ENCODE data around the gene SELENOS. TPM values are rescaled to one million over a fixed set of nuclear protein-coding genes. Genes with fewer than 3 reads are reported as not detected.

SELENOS gene
- total RNA-seq, 1 donor from 2014 or later, result 47.7 TPM

GRCh38 chr15:101248274-101248673 is 29.0 kb downstream of the SELENOS start:
- no peak for DNase-seq (ENCODE audit: low read depth)
- no peak overlapping the region for H3K4me3 ChIP-seq (ENCODE audit: low read depth, low read length)
- no peak for TF ChIP-seq CTCF (conservative IDR thresholded peaks at IDR 0.05; ENCODE audit: low read depth, low read length)

GRCh38 chr15:101246824-101247745 is 30.2 kb downstream of the SELENOS start:
- TF ChIP-seq CTCF (conservative IDR thresholded peaks at IDR 0.05; ENCODE audit: low read depth, low read length), result no peak
- H3K4me3 ChIP-seq (ENCODE audit: low read depth, low read length), result no peak overlapping the region
- DNase-seq (ENCODE audit: low read depth), result no peak

GRCh38 chr15:101246391-101246790 is 30.9 kb downstream of the SELENOS start:
- no peak for DNase-seq (ENCODE audit: low read depth)
- no peak for TF ChIP-seq CTCF (conservative IDR thresholded peaks at IDR 0.05; ENCODE audit: low read depth, low read length)

GRCh38 chr15:101244889-101245668 is 32.2 kb downstream of the SELENOS start:
- DNase-seq (ENCODE audit: low read depth), result no peak
- no peak for TF ChIP-seq CTCF (conservative IDR thresholded peaks at IDR 0.05; ENCODE audit: low read depth, low read length)
- no peak overlapping the region for H3K4me3 ChIP-seq (ENCODE audit: low read depth, low read length)

More at GRCh38 chr15:101246391-101246790, 30.9 kb downstream of the SELENOS start:
- H3K4me3 ChIP-seq (ENCODE audit: low read depth, low read length), result no peak overlapping the region

GRCh38 chr15:101244036-101244781 is 33.1 kb downstream of the SELENOS start:
- TF ChIP-seq CTCF (conservative IDR thresholded peaks at IDR 0.05; ENCODE audit: low read depth, low read length), result no peak
- H3K4me3 ChIP-seq (ENCODE audit: low read depth, low read length), result no peak overlapping the region
- DNase-seq (ENCODE audit: low read depth), result no peak

GRCh38 chr15:101243420-101243819 is 33.9 kb downstream of the SELENOS start:
- DNase-seq (ENCODE audit: low read depth), result no peak
- no peak for TF ChIP-seq CTCF (conservative IDR thresholded peaks at IDR 0.05; ENCODE audit: low read depth, low read length)
- H3K4me3 ChIP-seq (ENCODE audit: low read depth, low read length), result no peak overlapping the region

Data from epithelial cell of proximal tubule (primary cell).